IPS-11a (cell line): ENCODE results near the gene PPP1R2C.

ENCODE experiments used
- H3K4me3 ChIP-seq: one replicate; pipeline ENCODE4 v1.5.1; 2013; ENCODE audit warnings: low read depth, low read length, control low read depth

The PPP1R2C gene

GRCh38 chrX:42778096-42778495 is at the start of gene PPP1R2C:
Gene PPP1R2C, minus strand, starts transcription at chrX:42778163. Its CDS starts 84 bp downstream, at chrX:42778079.
- no peak within 1 kb of the TSS for H3K4me3 ChIP-seq

GRCh38 chrX:42825201-42825600 is 47.2 kb upstream of the PPP1R2C start:
- H3K4me3 ChIP-seq = no peak overlapping the region

DNA sequence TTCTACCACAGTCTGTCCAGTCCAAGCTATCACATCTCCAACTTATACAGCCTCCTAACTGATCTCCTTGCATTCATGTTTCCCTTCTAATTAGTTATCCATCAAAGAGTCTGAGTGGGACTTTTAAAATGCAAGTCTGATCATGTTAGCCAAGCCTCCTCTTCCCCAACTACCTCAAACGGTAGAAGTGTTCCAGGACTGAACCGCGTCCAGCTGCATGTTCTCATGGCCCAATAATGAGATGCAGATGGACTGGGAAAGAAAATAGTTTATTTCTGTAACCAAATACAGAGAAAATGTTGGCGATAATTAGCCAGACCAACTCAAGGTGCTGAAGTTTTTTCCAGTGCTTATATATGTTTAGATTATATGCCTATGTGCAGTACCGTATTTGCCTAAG is 46.6 kb upstream of the PPP1R2C start:
- no peak overlapping the region for H3K4me3 ChIP-seq

DNA sequence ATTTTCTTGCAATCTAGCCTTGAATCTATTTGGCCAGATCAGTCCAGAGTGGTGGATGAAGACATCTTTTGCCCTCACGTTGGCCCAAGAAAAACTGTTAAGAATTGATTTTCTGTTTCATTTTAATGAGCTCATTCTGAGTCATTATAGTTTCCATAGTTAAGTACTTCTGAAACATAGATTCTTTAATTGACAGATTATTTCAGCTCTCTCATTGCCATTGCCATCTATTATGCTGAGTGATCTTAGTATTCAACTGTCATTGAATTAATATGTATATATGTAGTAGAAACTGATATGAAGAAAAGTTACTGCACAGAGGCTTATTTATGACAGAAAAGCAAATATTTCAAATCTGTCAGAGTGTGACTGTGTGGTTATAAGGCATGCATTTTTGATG is 45.5 kb upstream of the PPP1R2C start:
- no peak overlapping the region for H3K4me3 ChIP-seq

DNA sequence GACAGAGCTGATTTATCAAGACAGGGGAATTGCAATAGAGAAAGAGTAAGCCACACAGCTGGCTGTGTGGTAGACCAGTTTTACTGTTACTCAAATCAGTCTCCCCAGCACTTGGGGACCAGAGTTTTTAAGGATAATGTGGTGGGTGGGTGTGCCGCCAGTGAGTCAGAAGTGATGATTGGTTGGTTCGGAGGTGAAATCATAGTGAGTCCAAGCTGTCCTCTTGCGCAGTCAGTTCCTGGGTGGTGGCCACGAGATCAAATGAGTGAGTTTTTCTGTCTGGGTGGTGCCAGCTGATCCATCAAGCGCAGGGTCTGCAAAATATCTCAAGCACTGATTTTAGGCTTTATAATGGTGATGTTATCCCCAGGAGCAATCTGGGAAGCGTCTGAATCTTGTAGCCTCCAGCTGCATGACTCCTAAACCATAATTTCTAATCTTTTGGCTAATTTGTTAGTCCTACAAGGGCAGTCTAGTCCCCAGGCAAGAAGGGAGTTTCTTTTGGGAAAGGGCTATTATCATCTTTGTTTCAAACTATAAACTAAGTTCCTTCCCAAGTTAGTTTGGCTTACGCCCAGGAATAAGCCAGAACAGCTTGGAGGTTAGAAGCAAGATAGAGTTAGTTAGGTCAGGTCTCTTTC is 44.0 kb upstream of the PPP1R2C start:
- no peak overlapping the region for H3K4me3 ChIP-seq

DNA sequence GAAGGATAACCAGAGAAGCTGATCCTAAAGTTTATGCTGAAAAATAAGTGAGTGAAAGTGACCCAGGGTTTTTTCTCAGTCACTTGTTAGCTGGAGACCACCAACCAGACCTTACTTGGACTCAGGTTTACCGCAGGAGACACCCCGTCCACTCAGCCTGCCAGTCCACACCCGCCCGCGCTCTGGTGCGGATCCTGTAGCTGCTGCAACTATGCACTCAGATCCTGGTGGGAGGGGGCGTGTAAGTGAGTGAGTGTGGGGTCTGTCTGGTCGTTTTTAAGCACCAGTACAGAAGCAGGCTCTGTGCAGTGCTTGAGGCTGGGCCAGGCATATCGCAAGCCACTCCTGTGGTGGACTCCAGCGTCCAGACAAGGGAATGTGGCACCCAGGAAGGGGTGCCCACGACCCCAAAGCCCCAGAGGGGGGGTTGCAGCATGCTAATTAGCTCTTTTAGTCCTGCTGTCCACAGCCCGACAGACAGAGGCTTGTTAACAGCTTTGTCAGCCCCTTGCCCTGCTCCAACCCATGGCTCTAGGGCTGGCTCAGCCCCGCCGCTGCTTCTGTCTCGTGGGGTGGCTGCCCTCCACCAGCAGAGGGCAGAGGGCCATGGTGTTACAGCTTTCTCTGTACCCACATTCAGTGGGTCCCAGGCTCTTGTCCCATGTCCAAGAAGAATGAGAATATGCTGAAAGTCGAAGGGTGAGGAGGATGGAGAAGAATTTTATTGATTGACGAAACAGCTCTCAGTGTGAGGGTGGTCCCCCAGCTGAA is 40.4 kb upstream of the PPP1R2C start:
- H3K4me3 ChIP-seq = no peak overlapping the region

- no peak overlapping the region for H3K4me3 ChIP-seq
These were observed 31.6 kb upstream of the PPP1R2C start for GRCh38 chrX:42809569-42809968.

DNA sequence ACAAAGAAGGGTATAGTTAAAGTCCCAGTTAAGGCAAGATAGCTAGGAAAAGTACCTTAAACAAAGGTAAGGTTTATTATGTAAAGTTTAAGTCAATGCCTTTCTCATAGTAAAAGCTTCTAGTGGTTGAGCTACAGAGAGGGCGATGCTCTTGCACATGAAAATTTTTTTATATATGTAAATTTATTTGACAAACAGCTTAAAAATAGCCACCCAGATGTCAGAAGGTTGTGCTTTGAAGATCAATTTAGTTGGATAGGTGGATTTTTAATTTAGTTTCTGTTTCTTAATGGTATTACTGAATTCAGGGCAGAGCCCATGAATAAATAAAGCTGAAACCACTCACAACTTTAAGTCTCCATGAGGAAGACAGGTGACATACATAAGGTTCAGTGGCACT is 29.4 kb upstream of the PPP1R2C start:
- no peak overlapping the region for H3K4me3 ChIP-seq

DNA sequence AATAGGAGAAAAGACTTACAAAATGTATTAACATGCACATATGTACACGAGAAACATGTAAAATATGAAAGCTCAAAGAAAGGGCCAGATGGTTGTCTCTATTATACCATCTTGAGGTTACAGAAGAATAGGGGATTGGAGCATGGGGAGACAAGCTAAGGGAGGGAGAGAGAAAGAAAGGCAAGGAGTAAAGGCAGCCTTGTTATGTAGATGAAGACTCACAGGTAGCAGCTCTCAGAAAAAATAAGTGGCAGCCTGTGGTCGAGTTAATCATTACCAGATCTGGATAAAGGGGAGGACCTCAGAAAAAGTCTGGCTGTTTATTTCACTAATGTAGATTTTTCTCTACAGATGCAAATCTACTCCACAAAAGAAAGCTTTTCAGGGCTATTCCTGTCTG is 26.6 kb upstream of the PPP1R2C start:
- H3K4me3 ChIP-seq = no peak overlapping the region

DNA sequence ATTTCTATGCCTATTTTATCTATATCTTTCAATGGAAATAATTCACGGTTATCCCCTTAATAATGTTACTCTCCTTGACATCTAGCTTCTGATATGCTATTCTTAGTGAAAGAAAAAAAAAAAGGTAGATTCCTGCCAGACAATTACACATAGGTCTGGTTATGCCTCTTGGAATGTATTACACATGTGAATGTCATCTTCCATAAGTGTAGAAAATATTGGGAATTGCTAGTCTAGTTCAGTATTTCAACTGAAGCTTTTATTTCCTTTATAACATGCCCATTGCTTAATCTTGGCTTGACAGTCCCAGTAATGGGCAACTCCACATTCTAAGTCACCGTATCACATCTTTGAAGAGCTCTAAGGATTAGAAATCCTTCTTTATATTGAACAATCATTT is 25.4 kb upstream of the PPP1R2C start:
- H3K4me3 ChIP-seq = no peak overlapping the region

DNA sequence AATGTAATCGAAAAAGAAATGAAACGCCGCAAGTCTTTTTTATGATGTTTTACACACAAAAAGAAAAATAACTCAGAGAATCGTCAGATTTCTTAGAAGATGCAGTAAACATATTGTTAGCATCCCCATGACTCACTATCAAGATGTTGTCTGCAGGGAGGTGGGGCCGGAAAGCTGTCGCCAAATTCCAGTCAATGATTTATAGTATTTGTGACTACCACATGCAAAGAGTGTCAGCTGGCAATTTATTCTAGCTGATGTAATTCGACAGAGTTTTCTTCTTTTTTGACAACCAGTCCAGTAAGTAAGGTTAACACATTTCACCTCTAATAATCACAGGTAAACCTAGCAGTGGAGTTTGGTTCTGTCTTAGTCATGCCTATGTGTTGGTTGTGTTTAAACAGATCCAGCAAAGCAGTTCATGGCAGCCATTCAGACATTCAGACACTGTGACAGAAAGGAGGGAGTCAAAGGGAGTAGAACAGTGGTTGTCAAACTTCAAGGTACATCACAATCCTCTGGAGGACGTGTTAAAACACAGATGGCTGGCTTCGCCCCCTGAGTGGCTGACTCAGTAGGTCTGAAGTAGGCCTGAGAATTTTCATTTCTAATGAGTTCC is 19.8 kb upstream of the PPP1R2C start:
- H3K4me3 ChIP-seq = no peak overlapping the region

- no peak overlapping the region for H3K4me3 ChIP-seq
These were observed 5.5 kb upstream of the PPP1R2C start for GRCh38 chrX:42783451-42783850.

GRCh38 chrX:42776195-42776594 is 1.8 kb downstream of the PPP1R2C start:
- no peak overlapping the region for H3K4me3 ChIP-seq

- H3K4me3 ChIP-seq = no peak overlapping the region
These were observed 5.1 kb downstream of the PPP1R2C start for GRCh38 chrX:42772874-42773273.

DNA sequence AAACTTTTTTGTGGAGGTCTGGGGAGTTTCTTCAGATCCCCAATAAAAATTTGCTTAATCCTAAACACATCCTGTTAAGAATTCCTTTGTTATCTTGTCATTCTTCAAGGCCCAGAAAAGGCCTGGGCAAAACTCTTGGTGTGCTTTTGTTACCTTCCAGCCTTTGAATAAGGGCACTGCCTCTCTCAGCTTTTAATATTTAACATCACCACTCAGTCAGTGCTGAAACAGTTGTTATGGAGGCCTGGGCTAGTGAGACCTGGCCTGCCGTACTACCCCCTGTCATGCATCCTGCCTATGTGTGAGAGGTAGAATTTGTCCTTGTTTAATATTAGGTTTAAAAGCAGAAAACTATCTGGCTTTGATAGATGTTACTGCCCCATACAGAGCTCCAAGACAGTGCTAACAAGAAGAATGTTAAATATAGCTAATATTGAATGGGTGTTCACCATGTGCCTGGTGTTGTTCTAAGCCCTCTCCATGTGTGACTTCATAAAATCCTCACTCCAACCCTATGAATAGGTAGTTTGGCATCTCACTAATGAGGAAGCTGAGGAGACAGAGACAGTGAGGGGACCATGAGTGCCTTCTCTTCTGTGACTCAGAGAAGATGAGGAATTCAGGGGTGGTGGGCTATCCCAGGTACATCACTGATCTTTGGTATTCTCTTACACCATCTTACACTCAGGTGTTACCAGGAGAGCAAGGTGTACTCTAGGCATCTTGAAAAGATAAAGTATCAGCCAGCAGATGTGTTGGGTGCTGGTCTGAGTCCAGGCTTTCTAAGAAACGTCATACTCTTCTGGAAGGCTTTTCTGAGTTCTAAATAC is 6.2 kb downstream of the PPP1R2C start:
- H3K4me3 ChIP-seq = no peak overlapping the region

GRCh38 chrX:42770566-42770965 is 7.4 kb downstream of the PPP1R2C start:
- no peak overlapping the region for H3K4me3 ChIP-seq

- H3K4me3 ChIP-seq = no peak overlapping the region
These were observed 18.1 kb downstream of the PPP1R2C start for GRCh38 chrX:42759881-42760280.

GRCh38 chrX:42755815-42756214 is 22.1 kb downstream of the PPP1R2C start:
- no peak overlapping the region for H3K4me3 ChIP-seq

DNA sequence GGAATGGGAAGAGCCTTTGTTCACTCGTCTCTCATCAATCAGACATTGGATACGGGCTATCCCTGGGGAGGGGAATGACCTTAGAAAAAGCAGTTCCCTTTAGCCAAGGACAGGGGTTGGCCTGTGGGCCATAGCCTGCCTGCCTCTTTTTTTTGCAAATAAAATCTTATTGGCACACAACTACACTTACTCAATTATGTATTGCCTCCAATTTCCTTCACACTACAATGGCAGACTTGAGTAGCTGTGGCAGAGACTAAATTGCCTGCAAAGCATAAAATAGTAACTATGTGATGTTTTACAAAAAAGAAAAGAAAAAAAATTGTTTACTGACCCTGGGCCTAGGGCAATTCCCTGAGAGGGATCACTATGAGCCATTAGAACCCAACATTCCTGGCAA is 23.4 kb downstream of the PPP1R2C start:
- H3K4me3 ChIP-seq = no peak overlapping the region

DNA sequence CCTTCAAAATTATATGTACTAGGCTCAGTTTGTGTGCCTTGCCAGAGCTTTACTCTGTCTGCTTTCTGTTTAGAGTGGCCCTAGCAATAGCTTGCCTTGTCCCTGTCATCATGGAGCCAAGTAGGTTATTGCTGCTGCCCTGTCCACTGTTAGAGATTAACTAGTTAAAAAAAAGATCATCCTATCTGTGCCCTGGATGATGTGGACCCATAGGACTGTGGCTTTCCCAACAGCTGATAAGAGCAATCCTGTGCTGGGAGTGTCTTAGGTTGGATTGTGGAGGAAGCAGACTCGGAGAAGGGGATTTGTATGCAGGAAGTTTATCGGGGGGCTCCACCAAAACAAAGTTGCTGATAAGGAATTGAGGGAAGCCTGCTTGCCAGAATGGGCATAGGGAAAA is 23.8 kb downstream of the PPP1R2C start:
- H3K4me3 ChIP-seq = no peak overlapping the region

DNA sequence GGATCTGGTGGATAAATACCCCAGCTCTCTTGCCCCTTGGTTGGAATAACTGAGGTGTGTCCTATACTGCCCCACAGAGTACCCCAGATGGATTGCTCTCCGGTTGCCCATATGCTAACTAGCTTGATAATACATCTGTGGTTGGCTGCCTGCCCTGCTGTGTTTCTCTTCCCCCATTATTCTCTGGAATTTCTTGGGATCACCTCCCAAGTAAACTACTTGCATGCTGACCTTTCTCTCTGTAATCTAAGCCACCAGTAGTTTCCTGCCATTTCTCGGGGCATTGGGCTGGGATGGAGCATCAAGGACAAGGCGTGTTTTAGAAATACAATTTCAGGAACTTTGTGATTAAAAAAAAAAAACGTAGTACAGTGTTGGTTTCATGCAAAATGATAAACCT is 25.2 kb downstream of the PPP1R2C start:
- no peak overlapping the region for H3K4me3 ChIP-seq
